Pancreas (tissue), 10 donors: ENCODE measurements around the gene ANXA11. TPM values are rescaled to one million over a fixed set of nuclear protein-coding genes. Genes with fewer than 3 reads are reported as not detected.
"Not testable (repeated sequence)": the region's sequence is repeated elsewhere in the genome, so short reads cannot be mapped to it uniquely, and the experiment has no call there.

Experiments
- ATAC-seq, 4 donors: fragments of 200-7000 bp; cut with Tn5 transposase; one replicate each; pipeline versions ENCODE4 v1.8.0 to v1.9.1; 2020; ENCODE audit warnings: mild to moderate bottlenecking in 4 of 4, moderate library complexity in 4 of 4
- DNase-seq, 6 donors: peaks; one replicate each; pipeline ENCODE4 v3.0.0-alpha.2; 2020
- FAIRE-seq: peaks from 2 replicates; lab custom pipeline; 2012; peaks lifted over from hg19 to GRCh38; lab: Jason Lieb, UNC
- H3K27ac ChIP-seq, 4 donors: fragments of 200-600 bp; sonication (generic); 1 replicate in 3 of 4; 2 replicates in 1 of 4; pipeline versions ENCODE4 v1.5.0 to v1.8.0; 2020
- H3K27me3 ChIP-seq, 4 donors: fragments of 200-600 bp; one replicate each; pipeline ENCODE4 v1.8.0; 2021
- H3K36me3 ChIP-seq, 3 donors: fragments of 200-600 bp; sonication (generic) in 1 of 3; one replicate each; pipeline versions ENCODE4 v1.5.0 to v1.8.0; 2020 to 2021
- H3K4me1 ChIP-seq, 3 donors: fragments of 200-600 bp; one replicate each; pipeline ENCODE4 v1.8.0; 2021
- H3K4me3 ChIP-seq, 4 donors: fragments of 200-600 bp; sonication (generic) in 2 of 4; one replicate each; pipeline versions ENCODE4 v1.5.0 to v1.8.0; 2020 to 2021
- H3K9me3 ChIP-seq, 4 donors: fragments of 200-600 bp; one replicate each; pipeline ENCODE4 v1.8.0; 2021
- WGBS, 2 donors: extraction: QIAGEN DNeasy Blood & Tissue Kit; methylation state at CpG; one replicate each; pipeline ENCODE4 v1.1.7; 2013; 5-methylcytosine and 5-hydroxymethylcytosine counted together
- intact Hi-C, 3 donors: fragments of 100-400 bp; cut with DNase I; formaldehyde crosslinking; loops; one replicate each; pipeline versions ENCODE4 v1.11.1 to v1.14.2; 2022
- polyA plus RNA-seq, 2 donors: library from polyadenylated mRNA; stranded (reverse); fragments of 200-250 nt; gene quantifications; one replicate each; pipeline ENCODE4 v1.2.3, GENCODE V29; 2013
- total RNA-seq, 6 donors: library from RNA; stranded (reverse); fragmentation: NEBNext Ultra II Directional in 4 of 6; extraction: Animal tissue kit (Norgen Biotek cat#: 25700) in 4 of 6; gene quantifications; one replicate each; pipeline versions ENCODE4 v1.2.1 to v1.2.4, GENCODE V29; 2021 to 2023
- TF ChIP-seq, protein P1 (sequence below), 4 donors: fragments of 200-600 bp; sonication (generic) in 3 of 4; IDR thresholded peaks; one replicate each; pipeline versions ENCODE4 v1.5.0 to v1.8.0; 2021; ENCODE audit warnings: antibody characterized with exemption in 4 of 4
- donor health status: healthy with polysubstance abuse.
- donor health status: DM: no; HTN: no; CAD: no; lungs with moderate emphysema.
- donor health status: DM: no; HTN: no; CAD: no.
- donor health status: control.
- donor health status: control.
- donor health status: Bipolar disorder and iron deficiency.
- donor health status: DM: yes; HTN: yes; CAD: no.
- donor health status: DM: no; HTN: no; CAD: no.
- donor health status: DM: no; HTN: no; CAD: no.
- donor health status: DM: yes; HTN: yes; CAD: no.

The ANXA11 gene
- total and polyA plus RNA-seq, 8 donors, result 74.0 to 193 (median 112) TPM

DNA sequence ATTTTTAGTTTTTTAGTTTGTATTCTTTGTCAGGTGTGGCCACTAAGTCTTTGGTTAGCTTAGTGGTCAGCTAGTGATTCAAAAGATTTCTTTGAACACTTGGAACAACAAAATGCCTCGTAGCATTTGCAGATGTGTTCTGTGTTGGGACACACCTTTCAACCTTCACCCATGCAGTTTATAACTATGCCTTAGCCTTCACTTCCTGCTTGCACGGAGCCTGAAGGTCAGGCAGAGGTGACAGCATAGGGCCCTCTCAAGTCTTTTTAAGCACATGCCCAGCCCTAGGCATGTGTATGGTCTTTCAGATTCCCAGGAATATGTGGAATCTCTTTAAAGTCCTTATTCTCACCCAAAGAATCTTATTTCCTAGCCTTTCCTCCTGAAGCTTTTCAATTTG lies 55.2 kb downstream of the ANXA11 start:
- WGBS, 2 donors, result 88 to 92% methylated on average over 2 of the region's 2 CpGs
- H3K4me3 ChIP-seq, result no peak overlapping the region
- intact Hi-C loops, result loop anchor here in 1 of 3 donors (10.0 kb wide), 1 partner anchor 55 kb away; the partner anchor contains the start of gene ANXA11
- FAIRE-seq (no peak), ATAC-seq (no peak), DNase-seq (peak in 1 of 6 donors; percentile 1)
- H3K27me3 ChIP-seq, result no peaks in the 10 kb centered on the region
- no peak overlapping the region for H3K27ac ChIP-seq
- TF ChIP-seq, protein P1, sequence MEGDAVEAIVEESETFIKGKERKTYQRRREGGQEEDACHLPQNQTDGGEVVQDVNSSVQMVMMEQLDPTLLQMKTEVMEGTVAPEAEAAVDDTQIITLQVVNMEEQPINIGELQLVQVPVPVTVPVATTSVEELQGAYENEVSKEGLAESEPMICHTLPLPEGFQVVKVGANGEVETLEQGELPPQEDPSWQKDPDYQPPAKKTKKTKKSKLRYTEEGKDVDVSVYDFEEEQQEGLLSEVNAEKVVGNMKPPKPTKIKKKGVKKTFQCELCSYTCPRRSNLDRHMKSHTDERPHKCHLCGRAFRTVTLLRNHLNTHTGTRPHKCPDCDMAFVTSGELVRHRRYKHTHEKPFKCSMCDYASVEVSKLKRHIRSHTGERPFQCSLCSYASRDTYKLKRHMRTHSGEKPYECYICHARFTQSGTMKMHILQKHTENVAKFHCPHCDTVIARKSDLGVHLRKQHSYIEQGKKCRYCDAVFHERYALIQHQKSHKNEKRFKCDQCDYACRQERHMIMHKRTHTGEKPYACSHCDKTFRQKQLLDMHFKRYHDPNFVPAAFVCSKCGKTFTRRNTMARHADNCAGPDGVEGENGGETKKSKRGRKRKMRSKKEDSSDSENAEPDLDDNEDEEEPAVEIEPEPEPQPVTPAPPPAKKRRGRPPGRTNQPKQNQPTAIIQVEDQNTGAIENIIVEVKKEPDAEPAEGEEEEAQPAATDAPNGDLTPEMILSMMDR (IDR thresholded peaks at IDR 0.05), result no peak
- no peaks in the 10 kb centered on the region for H3K4me1 ChIP-seq
- no peaks in the 10 kb centered on the region for H3K9me3 ChIP-seq
- H3K36me3 ChIP-seq, result peaks cover 0 to 45% (median 14%) of the 10 kb centered on the region in 3 donors

DNA sequence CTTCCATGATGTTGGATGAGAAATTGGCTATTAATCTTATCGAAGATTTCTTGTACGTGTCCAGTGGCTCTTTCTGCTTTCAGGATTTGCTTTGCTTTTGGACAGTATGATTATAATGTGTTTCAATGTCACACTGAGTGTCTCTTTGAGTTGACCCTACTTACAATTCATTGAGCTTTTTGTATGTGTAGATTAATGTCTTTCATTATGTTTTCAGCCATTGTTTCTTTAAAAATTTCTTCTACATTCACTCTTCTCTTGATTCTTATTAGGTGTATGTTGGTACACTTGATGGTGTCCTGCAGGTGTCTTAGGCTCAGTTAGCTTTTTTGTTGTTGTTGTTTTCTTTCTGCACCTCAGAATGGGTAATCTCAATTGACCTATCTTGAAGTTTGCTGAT lies 56.2 kb downstream of the ANXA11 start:
- H3K27me3 ChIP-seq, result no peaks in the 10 kb centered on the region
- TF ChIP-seq, protein P1 (IDR thresholded peaks at IDR 0.05), result no peak
- FAIRE-seq, result no peak
- peaks cover 0 to 6% (median 1%) of the 10 kb centered on the region in 3 donors for H3K4me1 ChIP-seq
- intact Hi-C loops, result loop anchor here in 1 of 3 donors (5.0 kb wide), 1 partner anchor 68 kb away; no protein-coding TSS in a partner anchor
- no peak overlapping the region for H3K4me3 ChIP-seq
- no peak for ATAC-seq
- peaks cover 0 to 37% (median 9%) of the 10 kb centered on the region in 3 donors for H3K36me3 ChIP-seq
- WGBS, 2 donors, result 97 to 98% methylated on average over 2 of the region's 2 CpGs
- H3K27ac ChIP-seq, result no peak overlapping the region
- DNase-seq, result no peak
- no peaks in the 10 kb centered on the region for H3K9me3 ChIP-seq

DNA sequence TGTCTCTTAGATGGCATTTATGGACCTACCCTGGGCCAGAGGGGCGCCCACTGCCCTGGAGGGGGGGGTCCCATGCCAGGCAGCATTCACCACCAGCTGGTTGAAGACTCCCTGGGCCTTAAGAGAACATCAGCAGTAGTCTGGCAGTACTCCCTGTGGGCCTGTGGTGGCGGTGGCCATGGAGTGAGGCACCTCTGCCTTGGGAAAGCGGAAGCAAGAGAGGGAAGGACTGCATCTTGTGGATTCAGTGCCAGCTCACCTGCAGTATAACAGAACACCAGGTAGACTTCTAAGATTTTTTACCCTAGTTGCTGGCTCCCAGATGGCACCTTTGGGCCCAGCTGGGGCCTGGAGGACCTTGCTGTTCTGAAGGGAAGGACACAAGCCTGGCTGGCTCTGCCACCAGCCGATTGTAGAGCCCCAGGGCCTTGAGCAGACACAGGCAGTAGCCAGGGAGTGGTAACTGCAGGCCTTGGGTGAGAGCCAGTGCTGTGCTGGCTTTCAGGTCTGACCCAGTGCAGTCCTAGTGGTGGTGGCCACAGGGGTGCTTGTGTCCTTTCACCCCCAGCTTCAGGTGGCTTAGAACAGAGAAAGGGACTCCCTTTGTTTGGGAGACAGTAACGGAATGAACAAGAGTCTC lies 57.1 kb downstream of the ANXA11 start:
- DNase-seq, result no peak
- H3K9me3 ChIP-seq, result no peaks in the 10 kb centered on the region
- H3K27me3 ChIP-seq, result no peaks in the 10 kb centered on the region
- H3K27ac ChIP-seq, result no peak overlapping the region
- peaks cover 0 to 9% (median 5%) of the 10 kb centered on the region in 3 donors for H3K4me1 ChIP-seq
- intact Hi-C loops, result loop anchor here in 1 of 3 donors (5.0 kb wide), 1 partner anchor 69 kb away; no protein-coding TSS in a partner anchor
- no peak overlapping the region for H3K4me3 ChIP-seq
- ATAC-seq, result no peak
- TF ChIP-seq, protein P1 (IDR thresholded peaks at IDR 0.05), result no peak
- 68 to 82% methylated on average over 4 to 5 of the region's 5 CpGs for WGBS, 2 donors
- peaks cover 0 to 28% (median 7%) of the 10 kb centered on the region in 3 donors for H3K36me3 ChIP-seq
- FAIRE-seq, result no peak

DNA sequence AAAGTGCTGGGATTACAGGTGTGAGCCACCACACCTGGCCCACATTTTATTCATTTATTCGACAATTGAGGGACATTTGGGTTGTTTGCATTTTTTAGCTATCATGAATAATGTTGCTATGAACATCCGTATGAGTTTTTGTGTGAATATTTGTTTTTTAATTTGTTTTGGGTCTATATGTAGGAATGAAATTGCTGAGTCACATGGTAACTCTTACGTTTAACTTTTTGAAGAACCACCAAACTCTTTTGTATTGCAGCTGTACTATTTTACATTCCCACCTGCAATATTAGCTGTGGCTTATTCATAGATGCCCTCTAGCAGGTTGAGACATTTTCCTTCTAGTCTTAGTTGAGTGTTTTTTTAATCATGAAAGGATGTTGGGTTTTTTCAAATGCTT lies 58.4 kb downstream of the ANXA11 start:
- no peak overlapping the region for H3K27ac ChIP-seq
- TF ChIP-seq, protein P1 (IDR thresholded peaks at IDR 0.05), result no peak
- H3K9me3 ChIP-seq, result no peaks in the 10 kb centered on the region
- H3K4me1 ChIP-seq, result peaks cover 0 to 9% (median 5%) of the 10 kb centered on the region in 3 donors
- ATAC-seq (no peak), FAIRE-seq (no peak), DNase-seq (no peak)
- 75 to 88% methylated on average over 3 of the region's 3 CpGs for whole genome bisulfite sequencing, 2 donors
- H3K27me3 ChIP-seq, result no peaks in the 10 kb centered on the region
- intact Hi-C loops, result loop anchor here in 1 of 3 donors (5.0 kb wide), 1 partner anchor 70 kb away; no protein-coding TSS in a partner anchor
- no peak overlapping the region for H3K4me3 ChIP-seq
- peaks cover 0 to 17% (median 0%) of the 10 kb centered on the region in 3 donors for H3K36me3 ChIP-seq

DNA sequence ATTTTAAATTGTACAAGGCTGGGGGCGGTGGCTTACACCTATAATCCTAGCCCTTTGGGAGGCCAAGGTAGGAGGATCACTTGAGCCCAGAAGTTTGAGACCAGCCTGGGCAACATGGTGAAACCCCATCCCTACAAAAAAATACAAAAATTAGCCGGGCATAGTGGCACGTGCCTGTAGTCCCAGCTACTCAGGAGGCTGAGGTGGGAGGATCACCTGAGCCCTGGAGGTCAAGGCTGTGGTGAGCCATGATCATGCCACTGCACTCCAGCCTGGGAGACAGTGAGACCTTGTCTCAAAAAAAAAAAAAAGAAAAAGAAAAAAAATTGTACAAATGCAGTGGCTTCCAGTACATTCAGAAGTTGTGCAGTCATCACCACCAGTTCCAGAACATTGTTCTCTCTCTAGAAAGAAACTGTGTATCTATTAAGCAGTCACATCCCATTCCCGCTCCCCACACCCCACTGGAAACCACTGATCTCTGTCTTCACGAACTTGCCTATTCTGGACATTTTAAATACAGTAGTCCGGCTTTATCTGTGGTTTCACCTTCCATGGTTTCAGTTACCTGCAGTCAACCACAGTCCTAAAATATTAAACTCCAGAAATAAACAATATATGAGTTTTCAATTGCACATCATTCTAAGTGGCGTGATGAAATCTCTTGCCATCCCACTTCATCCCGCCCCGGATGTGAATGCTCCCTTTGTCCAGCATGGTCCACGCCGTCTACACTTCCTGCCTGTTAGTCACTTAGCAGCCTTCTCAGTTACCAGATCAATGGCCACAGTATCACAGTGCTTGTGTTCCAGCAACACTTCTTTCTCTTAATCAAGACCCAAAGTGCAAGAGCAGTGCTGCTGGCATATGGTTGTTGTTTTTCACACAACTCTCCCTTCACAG lies 59.7 kb downstream of the ANXA11 start:
- not testable (repeated sequence) for H3K4me1 ChIP-seq, H3K36me3 ChIP-seq, H3K27ac ChIP-seq, ATAC-seq, H3K9me3 ChIP-seq, H3K27me3 ChIP-seq, DNase-seq, FAIRE-seq, H3K4me3 ChIP-seq
- WGBS, 2 donors, result 54 to 56% methylated on average over 11 of the region's 11 CpGs
- intact Hi-C loops, result loop anchor here in 1 of 3 donors (5.0 kb wide), 1 partner anchor 72 kb away; no protein-coding TSS in a partner anchor
